ENCODE measurements around the gene CTNNBIP1. TPM values are rescaled to one million over a fixed set of nuclear protein-coding genes. Genes with fewer than 3 reads are reported as not detected.

CTNNBIP1 gene
- polyA plus RNA-seq, 1 experiment: 28.3 TPM

DNA sequence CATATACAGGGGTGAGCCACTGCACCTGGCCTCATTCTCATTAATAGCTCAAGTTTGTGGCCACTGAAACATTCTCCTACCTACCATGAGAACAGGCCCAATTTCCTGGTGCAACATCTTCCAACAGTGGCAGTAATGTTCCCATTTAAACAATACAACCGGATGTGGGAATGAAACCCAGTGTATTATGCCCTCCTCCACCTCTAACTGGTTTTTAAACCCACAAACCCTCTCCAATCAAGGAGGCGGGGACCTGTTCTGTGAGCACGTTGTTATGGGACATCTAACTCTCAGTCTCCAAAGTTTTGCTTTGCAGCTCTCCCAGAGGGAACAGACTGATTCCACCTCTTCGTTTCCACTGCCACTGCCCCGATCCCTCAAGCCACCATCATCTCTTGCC lies 2.6 kb downstream of the CTNNBIP1 start:
- ChIA-PET CTCF (interaction anchor here (0.9 kb wide), 1 partner anchor 33 kb away, joined by 3 read pairs; no protein-coding TSS in a partner anchor), POLR2A (no interaction called here)
- TF ChIP-seq, protein P1, sequence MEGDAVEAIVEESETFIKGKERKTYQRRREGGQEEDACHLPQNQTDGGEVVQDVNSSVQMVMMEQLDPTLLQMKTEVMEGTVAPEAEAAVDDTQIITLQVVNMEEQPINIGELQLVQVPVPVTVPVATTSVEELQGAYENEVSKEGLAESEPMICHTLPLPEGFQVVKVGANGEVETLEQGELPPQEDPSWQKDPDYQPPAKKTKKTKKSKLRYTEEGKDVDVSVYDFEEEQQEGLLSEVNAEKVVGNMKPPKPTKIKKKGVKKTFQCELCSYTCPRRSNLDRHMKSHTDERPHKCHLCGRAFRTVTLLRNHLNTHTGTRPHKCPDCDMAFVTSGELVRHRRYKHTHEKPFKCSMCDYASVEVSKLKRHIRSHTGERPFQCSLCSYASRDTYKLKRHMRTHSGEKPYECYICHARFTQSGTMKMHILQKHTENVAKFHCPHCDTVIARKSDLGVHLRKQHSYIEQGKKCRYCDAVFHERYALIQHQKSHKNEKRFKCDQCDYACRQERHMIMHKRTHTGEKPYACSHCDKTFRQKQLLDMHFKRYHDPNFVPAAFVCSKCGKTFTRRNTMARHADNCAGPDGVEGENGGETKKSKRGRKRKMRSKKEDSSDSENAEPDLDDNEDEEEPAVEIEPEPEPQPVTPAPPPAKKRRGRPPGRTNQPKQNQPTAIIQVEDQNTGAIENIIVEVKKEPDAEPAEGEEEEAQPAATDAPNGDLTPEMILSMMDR (IDR thresholded peaks at IDR 0.05; ENCODE audit: low read depth, low read length): no peak
- no peak for DNase-seq (ENCODE audit: low read depth, low spot score)
- Histone ChIP-seq H3K27ac (ENCODE audit: low read depth, low read length) (no peak overlapping the region), H3K9me3 (ENCODE audit: control insufficient read depth, insufficient read depth, low read length) (no peaks in the 10 kb centered on the region), H3K4me3 (ENCODE audit: low read depth, low read length) (no peak overlapping the region), H3K27me3 (ENCODE audit: control insufficient read depth, insufficient read depth, low read length) (no peaks in the 10 kb centered on the region)

DNA sequence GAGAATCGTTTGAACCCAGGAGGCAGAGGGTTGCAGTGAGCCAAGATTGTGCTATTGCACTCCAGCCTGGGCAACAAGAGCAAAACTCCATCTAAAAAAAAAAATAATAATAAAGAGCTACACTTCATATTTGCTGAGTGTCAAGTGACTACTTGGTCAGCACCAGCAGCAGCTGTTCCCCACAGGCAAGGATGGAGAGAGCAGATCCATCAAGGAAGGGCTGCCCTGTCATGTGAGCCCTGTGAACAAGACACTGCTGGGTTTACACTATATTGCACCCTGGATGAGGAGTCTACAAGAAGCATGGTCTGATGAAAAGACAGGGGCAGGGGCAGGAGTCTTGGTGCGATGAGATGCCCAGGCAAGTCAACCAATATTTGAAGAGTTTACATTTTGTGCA lies 3.6 kb downstream of the CTNNBIP1 start:
- TF ChIP-seq, protein P1 (IDR thresholded peaks at IDR 0.05; ENCODE audit: low read depth, low read length): no peak
- POLR2A ChIA-PET: no interaction called here
- CTCF ChIA-PET: interaction anchor here (0.9 kb wide), 1 partner anchor 32 kb away, joined by 3 read pairs; no protein-coding TSS in a partner anchor

DNA sequence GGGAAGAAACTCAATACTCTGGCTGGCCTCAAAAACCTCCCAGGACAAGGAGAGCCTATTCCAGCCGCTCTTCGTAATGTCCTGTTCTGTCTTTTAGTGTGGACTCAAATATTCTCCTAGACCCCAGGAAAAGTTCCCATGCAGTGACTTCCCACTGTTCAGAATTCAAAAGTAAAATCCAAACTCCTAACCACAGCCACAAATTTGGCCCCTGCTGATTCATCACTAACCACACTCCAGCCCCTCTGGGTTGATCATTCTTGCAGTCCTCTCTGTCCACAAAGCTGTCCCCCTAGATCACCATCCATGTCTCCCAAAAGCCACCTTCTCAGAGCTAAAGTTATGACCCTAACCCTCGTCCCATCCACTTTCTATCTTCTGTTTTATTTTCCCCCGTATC lies 5.1 kb downstream of the CTNNBIP1 start:
- ChIA-PET POLR2A (interaction anchor here (1.2 kb wide), 1 partner anchor 14 kb away, joined by 3 read pairs; no protein-coding TSS in a partner anchor), CTCF (no interaction called here)
- no peak overlapping the region for H3K27ac ChIP-seq (ENCODE audit: low read depth, low read length)
- H3K9me3 ChIP-seq (ENCODE audit: control insufficient read depth, insufficient read depth, low read length): no peaks in the 10 kb centered on the region
- DNase-seq (ENCODE audit: low read depth, low spot score): no peak
- TF ChIP-seq, protein P1 (IDR thresholded peaks at IDR 0.05; ENCODE audit: low read depth, low read length): no peak
- no peak overlapping the region for H3K4me3 ChIP-seq (ENCODE audit: low read depth, low read length)
- no peaks in the 10 kb centered on the region for H3K27me3 ChIP-seq (ENCODE audit: control insufficient read depth, insufficient read depth, low read length)

More for the DNA sequence above, 3.6 kb downstream of the CTNNBIP1 start:
- Histone ChIP-seq H3K4me3 (ENCODE audit: low read depth, low read length) (no peak overlapping the region), H3K27me3 (ENCODE audit: control insufficient read depth, insufficient read depth, low read length) (no peaks in the 10 kb centered on the region), H3K9me3 (ENCODE audit: control insufficient read depth, insufficient read depth, low read length) (no peaks in the 10 kb centered on the region), H3K27ac (ENCODE audit: low read depth, low read length) (no peak overlapping the region)
- no peak for DNase-seq (ENCODE audit: low read depth, low spot score)

DNA sequence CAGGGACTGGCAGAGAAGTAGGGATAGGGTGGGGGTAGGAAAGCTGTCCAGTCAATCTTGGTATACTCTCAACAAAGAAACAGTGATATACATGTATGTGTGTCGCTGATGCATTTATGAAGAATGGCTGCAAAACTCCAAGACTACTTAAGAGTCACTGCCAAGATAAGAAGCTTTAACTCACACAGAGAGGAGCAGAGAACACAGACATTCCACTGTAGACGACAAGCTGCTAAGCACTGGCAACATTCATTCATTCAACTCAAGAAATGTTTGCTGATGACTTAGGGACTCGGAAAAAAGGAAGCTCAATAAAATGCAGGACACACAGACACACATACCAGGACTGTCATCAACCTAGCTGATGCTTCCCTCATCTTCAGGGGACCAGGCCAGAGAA lies 5.5 kb downstream of the CTNNBIP1 start:
- TF ChIP-seq, protein P1 (IDR thresholded peaks at IDR 0.05; ENCODE audit: low read depth, low read length): no peak
- no peak overlapping the region for H3K4me3 ChIP-seq (ENCODE audit: low read depth, low read length)
- no peaks in the 10 kb centered on the region for H3K9me3 ChIP-seq (ENCODE audit: control insufficient read depth, insufficient read depth, low read length)
- H3K27me3 ChIP-seq (ENCODE audit: control insufficient read depth, insufficient read depth, low read length): no peaks in the 10 kb centered on the region
- ChIA-PET CTCF (no interaction called here), POLR2A (interaction anchor here (1.2 kb wide), 1 partner anchor 14 kb away, joined by 3 read pairs; no protein-coding TSS in a partner anchor)
- DNase-seq (ENCODE audit: low read depth, low spot score): no peak
- no peak overlapping the region for H3K27ac ChIP-seq (ENCODE audit: low read depth, low read length)

DNA sequence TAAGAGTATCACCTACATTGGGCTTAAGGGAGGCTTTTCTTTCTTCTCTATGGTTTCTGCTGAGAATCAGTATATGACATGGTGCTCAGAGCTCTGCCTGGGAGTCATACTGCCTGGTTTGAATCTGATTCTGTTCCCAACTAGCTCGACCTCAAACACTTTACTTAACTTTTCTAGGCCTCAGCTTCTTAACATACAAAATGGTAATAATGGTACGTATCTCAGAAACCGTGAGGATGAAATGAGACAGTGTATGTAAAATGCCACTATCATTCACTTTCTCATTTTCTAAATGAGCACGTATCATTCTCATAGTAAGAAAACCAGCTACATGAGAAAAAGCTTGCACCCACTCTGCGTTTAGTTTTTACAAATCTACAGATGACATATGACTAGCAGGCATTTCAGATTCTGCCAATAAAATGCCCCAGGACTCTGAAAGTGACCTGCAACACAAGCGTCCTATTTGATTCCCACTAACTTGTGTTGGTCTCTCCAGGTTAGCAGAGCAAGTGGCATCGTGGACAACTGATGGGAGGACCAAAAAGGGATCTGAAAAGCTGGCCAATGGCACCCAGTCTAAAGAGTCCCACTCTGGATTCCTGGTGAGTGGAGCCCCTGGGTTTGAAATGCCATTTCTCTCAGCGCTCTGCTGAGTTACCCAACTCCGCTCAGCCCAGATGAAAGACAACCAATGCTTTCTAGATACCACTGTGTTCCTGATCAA lies 6.1 kb downstream of the CTNNBIP1 start:
- POLR2A ChIA-PET: no interaction called here

More for the DNA sequence above, 6.1 kb downstream of the CTNNBIP1 start:
- H3K27me3 ChIP-seq (ENCODE audit: control insufficient read depth, insufficient read depth, low read length): no peaks in the 10 kb centered on the region
- no peak overlapping the region for H3K4me3 ChIP-seq (ENCODE audit: low read depth, low read length)
- DNase-seq (ENCODE audit: low read depth, low spot score): no peak
- no peaks in the 10 kb centered on the region for H3K9me3 ChIP-seq (ENCODE audit: control insufficient read depth, insufficient read depth, low read length)
- TF ChIP-seq, protein P1 (IDR thresholded peaks at IDR 0.05; ENCODE audit: low read depth, low read length): no peak
- CTCF ChIA-PET: no interaction called here
- H3K27ac ChIP-seq (ENCODE audit: low read depth, low read length): no peak overlapping the region
